LHCN-M2 (cell line): ENCODE results near the gene CCDC91. TPM values are rescaled to one million over a fixed set of nuclear protein-coding genes. Genes with fewer than 3 reads are reported as not detected.

Experiments
- DNase-seq: peaks from one replicate; pipeline ENCODE4 v3.0.0-alpha.2; 2012; ENCODE audit warnings: low read depth
- total RNA-seq: library from RNA; depleted of rRNA; stranded (reverse); fragments of >200 nt; gene quantifications from 2 replicates; pipeline ENCODE4 v1.2.3, GENCODE V29; 2014; rRNA removed

Gene CCDC91
- total RNA-seq, 1 experiment from 2014 or later, result 13.9 TPM

- DNase-seq, result no peak
Observed at GRCh38 chr12:28578361-28578760, 388.1 kb downstream of the CCDC91 start.

GRCh38 chr12:28578833-28579252 is 388.6 kb downstream of the CCDC91 start:
- no peak for DNase-seq

DNA sequence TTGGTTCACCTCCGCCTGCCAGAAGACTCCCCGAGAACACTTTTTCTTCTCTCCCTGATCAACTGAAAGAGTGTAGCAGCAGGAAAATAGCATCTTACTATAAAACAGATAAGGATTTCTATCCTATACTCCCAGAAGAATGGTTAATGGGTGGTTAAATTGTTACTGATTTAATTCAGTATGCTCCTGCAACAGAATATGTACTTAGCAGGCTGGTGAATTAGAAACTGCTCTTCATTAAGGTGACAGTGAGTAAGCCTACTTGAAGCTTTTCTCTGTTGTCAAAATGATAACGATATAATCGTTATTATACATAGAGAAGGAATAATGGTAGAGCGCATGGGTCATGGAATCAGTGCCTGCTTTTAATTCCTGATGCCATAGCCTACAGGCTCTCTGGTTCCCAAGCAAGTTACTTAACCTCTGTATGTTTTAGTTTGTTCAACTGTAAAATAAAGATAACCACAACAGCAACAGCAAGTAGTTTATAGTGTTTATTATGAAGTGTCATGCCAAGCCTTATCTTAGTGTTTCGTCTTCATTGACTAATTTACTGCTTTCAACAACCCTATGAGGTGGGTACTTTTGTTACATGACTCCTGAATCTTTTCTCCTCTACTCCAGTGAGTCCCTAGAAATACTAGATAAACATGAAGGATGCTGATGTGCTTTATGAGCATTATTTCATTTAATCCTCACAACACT is 392.6 kb downstream of the CCDC91 start:
- no peak for DNase-seq

- DNase-seq, result peak; percentile 97
Observed at GRCh38 chr12:28583701-28584261, 393.5 kb downstream of the CCDC91 start.

- DNase-seq, result no peak
Observed at GRCh38 chr12:28585146-28585545, 394.9 kb downstream of the CCDC91 start.

- DNase-seq, result no peak
Observed at GRCh38 chr12:28586481-28586880, 396.2 kb downstream of the CCDC91 start.

- no peak for DNase-seq
Observed at GRCh38 chr12:28591831-28592230, 401.6 kb downstream of the CCDC91 start.

Other genes starting within 250 kb of the CCDC91 start
- gene PTHLH, start 217.7 kb upstream of the CCDC91 start, total RNA-seq, result 0.51 and 0.63 TPM in 2 replicates